CD14-positive monocyte (primary cell): ENCODE measurements around the gene EEFSEC. TPM values are rescaled to one million over a fixed set of nuclear protein-coding genes. Genes with fewer than 3 reads are reported as not detected.

Source experiments
- DNase-seq, 3 donors: peaks; one replicate each; pipeline ENCODE4 v3.0.0-alpha.2; 2011 to 2022
- H2AFZ ChIP-seq: 2 replicates; pipeline ENCODE4 v1.6.0; 2012; ENCODE audit warnings: mild to moderate bottlenecking, low read depth, low read length, inconsistent platforms; ENCODE audit not compliant: insufficient read depth, poor library complexity, severe bottlenecking
- H3K27ac ChIP-seq, 2 donors: 1 replicate in 1 of 2; 2 replicates in 1 of 2; pipeline ENCODE4 v1.5.1; 2012 to 2013; ENCODE audit warnings: low read length in 2 of 2, control low read depth in 1 of 2, inconsistent platforms in 1 of 2, low read depth in 1 of 2, mild to moderate bottlenecking in 1 of 2
- H3K27me3 ChIP-seq, 2 donors: one replicate each; pipeline versions ENCODE4 v1.6.0 to v1.6.1; 2011 to 2013; ENCODE audit warnings: low read length in 2 of 2; ENCODE audit not compliant: control insufficient read depth in 2 of 2, insufficient read depth in 2 of 2
- H3K36me3 ChIP-seq, 2 donors: replicated peaks in 1 of 2; 1 replicate in 1 of 2; 2 replicates in 1 of 2; pipeline versions ENCODE4 v1.5.1 to v1.6.1; 2012 to 2013; ENCODE audit warnings: low read length in 2 of 2, control low read depth in 1 of 2, inconsistent platforms in 1 of 2, mild to moderate bottlenecking in 1 of 2; ENCODE audit not compliant: insufficient read depth in 2 of 2, control insufficient read depth in 1 of 2
- H3K4me1 ChIP-seq, 2 donors: 1 replicate in 1 of 2; 2 replicates in 1 of 2; pipeline versions ENCODE4 v1.5.1 to v1.6.1; 2012 to 2013; ENCODE audit warnings: low read length in 2 of 2, control low read depth in 1 of 2, inconsistent platforms in 1 of 2, mild to moderate bottlenecking in 1 of 2, moderate library complexity in 1 of 2; ENCODE audit not compliant: insufficient read depth in 2 of 2, control insufficient read depth in 1 of 2
- H3K4me2 ChIP-seq: replicated peaks from 2 replicates; pipeline ENCODE3; 2012; ENCODE audit warnings: low read length, moderate library complexity, mild to moderate bottlenecking; ENCODE audit not compliant: poor library complexity, severe bottlenecking; ENCODE audit errors: extremely low read depth
- H3K4me3 ChIP-seq, 3 experiments: fragments of 200-600 bp in 1 of 3; sonication (generic) in 1 of 3; replicated peaks in 1 of 3; 1 replicate in 2 of 3; 2 replicates in 1 of 3; pipeline ENCODE4 v1.5.1; 2011 to 2013; ENCODE audit warnings: low read length in 3 of 3, mild to moderate bottlenecking in 3 of 3, control low read depth in 2 of 3, low read depth in 2 of 3, inconsistent platforms in 1 of 3, moderate library complexity in 1 of 3
- H3K79me2 ChIP-seq: 2 replicates; pipeline ENCODE4 v1.6.0; 2012; ENCODE audit warnings: mild to moderate bottlenecking, control low read depth, inconsistent platforms, low read length, moderate library complexity; ENCODE audit not compliant: insufficient read depth
- H3K9ac ChIP-seq: 2 replicates; pipeline ENCODE4 v1.6.0; 2017; ENCODE audit warnings: low read length, mild to moderate bottlenecking; ENCODE audit not compliant: insufficient read depth, poor library complexity, severe bottlenecking
- H3K9me3 ChIP-seq, 2 donors: replicated peaks in 1 of 2; 1 replicate in 1 of 2; 2 replicates in 1 of 2; pipeline versions ENCODE4 v1.5.1 to v1.6.1; 2012 to 2013; ENCODE audit warnings: low read length in 2 of 2, control low read depth in 1 of 2; ENCODE audit not compliant: control insufficient read depth in 1 of 2, insufficient read depth in 1 of 2
- H4K20me1 ChIP-seq: 2 replicates; pipeline ENCODE4 v1.6.0; 2012; ENCODE audit warnings: mild to moderate bottlenecking, low read length, control low read depth, moderate library complexity; ENCODE audit not compliant: insufficient read depth
- H3K27ac Mint-ChIP-seq, 7 donors: one replicate each; pipeline ENCODE4 v1.8.0; 2020; ENCODE audit warnings: mild to moderate bottlenecking in 7 of 7, mixed read lengths in 7 of 7, moderate library complexity in 6 of 7, inconsistent platforms in 2 of 7
- H3K27me3 Mint-ChIP-seq, 3 donors: one replicate each; pipeline ENCODE4 v1.8.0; 2021 to 2022; ENCODE audit warnings: low read depth in 3 of 3, mild to moderate bottlenecking in 3 of 3, mixed read lengths in 3 of 3, moderate library complexity in 3 of 3, inconsistent platforms in 1 of 3
- H3K36me3 Mint-ChIP-seq, 2 donors: one replicate each; pipeline ENCODE4 v1.8.0; 2020; ENCODE audit warnings: mixed read lengths in 2 of 2, inconsistent platforms in 1 of 2, mild to moderate bottlenecking in 1 of 2
- H3K4me1 Mint-ChIP-seq: one replicate; pipeline ENCODE4 v1.8.0; 2020; ENCODE audit warnings: mild to moderate bottlenecking, mixed read lengths
- H3K4me3 Mint-ChIP-seq, 2 donors: one replicate each; pipeline ENCODE4 v1.8.0; 2020; ENCODE audit warnings: mild to moderate bottlenecking in 2 of 2, mixed read lengths in 2 of 2, moderate library complexity in 1 of 2
- H3K9me3 Mint-ChIP-seq, 7 donors: one replicate each; pipeline ENCODE4 v1.8.0; 2020 to 2022; ENCODE audit warnings: mixed read lengths in 7 of 7, mild to moderate bottlenecking in 6 of 7, moderate library complexity in 6 of 7, inconsistent platforms in 2 of 7
- WGBS: methylation state at CpG from one replicate; pipeline ENCODE4 v1.1.5; 2013; ENCODE audit warnings: missing lambda C conversion rate; ENCODE audit not compliant: insufficient coverage; 5-methylcytosine and 5-hydroxymethylcytosine counted together
- intact Hi-C, 2 donors: fragments of 100-400 bp; cut with micrococcal nuclease; formaldehyde crosslinking; loops; one replicate each; pipeline versions ENCODE4 v1.15.0 to v1.15.1; 2023
- polyA plus RNA-seq, 3 donors: library from polyadenylated mRNA; depleted of rRNA in 1 of 3; unstranded in 2 of 3; stranded (reverse) in 1 of 3; fragments of 300-500 nt in 2 of 3; fragments of >200 nt in 1 of 3; fragmentation: Illumina TruSeq in 2 of 3; gene quantifications; 1 replicate in 2 of 3; 2 replicates in 1 of 3; pipeline ENCODE4 v1.2.3, GENCODE V29; 2012 to 2021
- TF ChIP-seq, protein P1 (sequence below): fragments of 200-600 bp; IDR thresholded peaks from one replicate; pipeline ENCODE4 v1.8.0; 2022; ENCODE audit warnings: antibody characterized with exemption, mild to moderate bottlenecking

The EEFSEC gene
- polyA plus RNA-seq, 3 donors, result 13.3 to 14.9 (median 14.9) TPM

DNA sequence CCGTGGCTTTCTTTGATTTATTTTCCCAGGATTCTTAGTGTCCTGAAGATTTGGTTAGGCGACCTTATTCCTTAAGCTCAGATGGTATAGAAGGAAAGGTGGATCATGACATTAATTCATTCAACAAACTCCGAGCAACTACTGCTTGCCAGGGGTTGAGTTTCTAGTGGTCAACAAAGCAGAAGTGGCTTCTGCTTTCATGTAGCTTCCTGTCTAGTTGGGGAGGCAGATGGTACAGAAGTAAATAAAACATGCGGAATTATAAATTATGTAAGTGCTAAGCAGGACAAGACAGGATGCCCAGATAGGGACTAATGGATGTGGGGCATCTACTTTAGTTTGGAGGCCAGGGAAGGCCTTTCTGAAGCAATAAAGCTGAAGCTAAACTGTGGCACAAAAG is 15.6 kb downstream of the EEFSEC start:
- TF ChIP-seq, protein P1, sequence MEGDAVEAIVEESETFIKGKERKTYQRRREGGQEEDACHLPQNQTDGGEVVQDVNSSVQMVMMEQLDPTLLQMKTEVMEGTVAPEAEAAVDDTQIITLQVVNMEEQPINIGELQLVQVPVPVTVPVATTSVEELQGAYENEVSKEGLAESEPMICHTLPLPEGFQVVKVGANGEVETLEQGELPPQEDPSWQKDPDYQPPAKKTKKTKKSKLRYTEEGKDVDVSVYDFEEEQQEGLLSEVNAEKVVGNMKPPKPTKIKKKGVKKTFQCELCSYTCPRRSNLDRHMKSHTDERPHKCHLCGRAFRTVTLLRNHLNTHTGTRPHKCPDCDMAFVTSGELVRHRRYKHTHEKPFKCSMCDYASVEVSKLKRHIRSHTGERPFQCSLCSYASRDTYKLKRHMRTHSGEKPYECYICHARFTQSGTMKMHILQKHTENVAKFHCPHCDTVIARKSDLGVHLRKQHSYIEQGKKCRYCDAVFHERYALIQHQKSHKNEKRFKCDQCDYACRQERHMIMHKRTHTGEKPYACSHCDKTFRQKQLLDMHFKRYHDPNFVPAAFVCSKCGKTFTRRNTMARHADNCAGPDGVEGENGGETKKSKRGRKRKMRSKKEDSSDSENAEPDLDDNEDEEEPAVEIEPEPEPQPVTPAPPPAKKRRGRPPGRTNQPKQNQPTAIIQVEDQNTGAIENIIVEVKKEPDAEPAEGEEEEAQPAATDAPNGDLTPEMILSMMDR, result no peak
- peaks cover 30% of the 10 kb centered on the region for H3K79me2 ChIP-seq
- no peaks in the 10 kb centered on the region for H3K9me3 ChIP-seq
- H3K36me3 Mint-ChIP-seq, result peaks cover 19 to 22% of the 10 kb centered on the region in 2 donors
- peaks cover 28 to 29% of the 10 kb centered on the region in 2 donors for H3K4me1 ChIP-seq
- peaks cover 42% of the 10 kb centered on the region for H4K20me1 ChIP-seq
- H3K36me3 ChIP-seq, result peaks cover 0 to 9% of the 10 kb centered on the region in 2 donors
- no peaks in the 10 kb centered on the region for H3K27me3 ChIP-seq
- peaks cover 37% of the 10 kb centered on the region for H3K4me1 Mint-ChIP-seq
- H3K27ac Mint-ChIP-seq, result peak overlapping the region in 1 of 7 donors; percentile 46
- no peak for DNase-seq
- H3K27me3 Mint-ChIP-seq, result peaks cover 0 to 1% (median 0%) of the 10 kb centered on the region in 3 donors
- no peaks in the 10 kb centered on the region for H3K9me3 Mint-ChIP-seq
- peak overlapping the region in 1 of 2 donors; percentile 40 for H3K4me3 Mint-ChIP-seq
- intact Hi-C loops, result no loop called here
- peak overlapping the region; percentile 8 for H3K4me2 ChIP-seq
- no peak overlapping the region for H2AFZ ChIP-seq
- H3K4me3 ChIP-seq, result no peak overlapping the region
- peak overlapping the region in 1 of 2 donors; percentile 22 for H3K27ac ChIP-seq
- 40% methylated on average over 2 of the region's 4 CpGs for WGBS
- no peak overlapping the region for H3K9ac ChIP-seq

DNA sequence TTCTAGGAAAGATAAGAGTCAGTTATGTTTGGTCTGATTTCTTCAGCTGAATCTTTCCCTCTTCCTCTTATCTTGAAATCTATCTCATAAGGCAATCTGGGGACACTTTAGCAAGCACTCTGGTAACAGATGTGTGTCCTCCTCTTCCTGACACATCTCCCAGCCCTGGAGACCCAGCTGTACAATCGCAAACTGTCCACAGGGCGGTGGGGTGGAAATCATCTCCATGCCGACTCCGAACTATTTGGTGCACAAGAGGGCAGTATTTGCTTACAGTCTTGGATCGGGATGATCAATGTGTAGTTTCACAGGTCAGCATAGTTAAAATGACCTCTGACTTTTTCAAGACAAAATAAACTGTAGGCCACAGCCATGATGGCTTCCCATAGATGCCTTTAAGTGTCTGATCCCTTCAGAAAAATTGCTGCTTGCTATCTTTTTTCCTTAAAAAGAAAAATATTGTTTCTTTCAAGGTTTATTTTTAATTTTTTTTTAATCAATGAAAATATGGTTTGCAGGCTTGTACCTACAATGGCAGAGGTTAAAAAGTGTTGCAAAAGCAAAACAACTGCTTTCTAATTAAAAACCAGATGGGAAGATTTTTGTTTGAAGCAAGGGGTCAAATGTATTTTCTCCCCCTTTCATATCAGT is 17.7 kb downstream of the EEFSEC start:
- peaks cover 8 to 10% of the 10 kb centered on the region in 2 donors for H3K36me3 Mint-ChIP-seq
- H3K4me3 Mint-ChIP-seq, result no peak overlapping the region
- Histone ChIP-seq H3K9me3 (no peaks in the 10 kb centered on the region), H3K4me1 (peaks cover 49% of the 10 kb centered on the region in 2 donors), H3K27me3 (no peaks in the 10 kb centered on the region), H3K4me2 (no peak overlapping the region), H3K4me3 (no peak overlapping the region), H3K9ac (no peak overlapping the region), H2AFZ (no peak overlapping the region), H3K79me2 (peaks cover 38% of the 10 kb centered on the region), H3K36me3 (no peaks in the 10 kb centered on the region), H4K20me1 (peaks cover 38% of the 10 kb centered on the region), H3K27ac (no peak overlapping the region)
- no CpG with 5 or more reads among the region's 5 CpGs for WGBS
- H3K9me3 Mint-ChIP-seq, result no peaks in the 10 kb centered on the region
- peaks cover 0 to 1% (median 0%) of the 10 kb centered on the region in 3 donors for H3K27me3 Mint-ChIP-seq
- peaks cover 58% of the 10 kb centered on the region for H3K4me1 Mint-ChIP-seq
- peak overlapping the region in 2 of 7 donors; percentile 10 to 59 for H3K27ac Mint-ChIP-seq
- intact Hi-C loops, result no loop called here
- TF ChIP-seq, protein P1, result peak; percentile 24
- peak in 2 of 3 donors; percentile 23 to 35 for DNase-seq
